GM19099 (cell line): Measurements from ENCODE around the gene C10orf90.

Experiments
- POLR2A ChIP-seq: IDR thresholded peaks from 3 replicates; pipeline ENCODE4 v1.6.1; 2011; ENCODE audit warnings: low read depth; ENCODE audit not compliant: insufficient read length; ENCODE audit errors: extremely low read depth

The C10orf90 gene

GRCh38 chr10:126685756-126686155, 15.3 kb upstream of the C10orf90 start:
- TF ChIP-seq POLR2A = no peak

GRCh38 chr10:126684171-126684745, 13.8 kb upstream of the C10orf90 start:
- no peak for TF ChIP-seq POLR2A

DNA sequence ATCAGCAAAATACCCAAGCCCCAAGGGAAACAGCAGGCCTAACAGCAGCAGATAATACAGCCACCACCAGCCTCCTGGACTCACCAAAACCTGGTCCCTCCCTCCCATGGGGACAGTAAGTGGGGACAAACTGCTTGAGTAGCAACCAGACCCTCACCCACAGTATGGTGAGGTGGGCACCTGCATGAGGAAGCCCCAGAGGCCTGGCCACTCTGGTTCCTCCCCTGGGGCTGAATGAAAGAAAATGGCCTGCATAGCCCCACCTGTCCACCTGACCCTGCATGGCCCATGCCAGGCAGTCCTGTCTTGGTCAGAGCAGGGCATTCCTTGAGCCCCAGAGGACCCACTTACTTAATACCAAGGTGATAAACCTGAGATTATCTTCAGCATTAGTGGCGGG, 13.0 kb upstream of the C10orf90 start:
- no peak for TF ChIP-seq POLR2A

DNA sequence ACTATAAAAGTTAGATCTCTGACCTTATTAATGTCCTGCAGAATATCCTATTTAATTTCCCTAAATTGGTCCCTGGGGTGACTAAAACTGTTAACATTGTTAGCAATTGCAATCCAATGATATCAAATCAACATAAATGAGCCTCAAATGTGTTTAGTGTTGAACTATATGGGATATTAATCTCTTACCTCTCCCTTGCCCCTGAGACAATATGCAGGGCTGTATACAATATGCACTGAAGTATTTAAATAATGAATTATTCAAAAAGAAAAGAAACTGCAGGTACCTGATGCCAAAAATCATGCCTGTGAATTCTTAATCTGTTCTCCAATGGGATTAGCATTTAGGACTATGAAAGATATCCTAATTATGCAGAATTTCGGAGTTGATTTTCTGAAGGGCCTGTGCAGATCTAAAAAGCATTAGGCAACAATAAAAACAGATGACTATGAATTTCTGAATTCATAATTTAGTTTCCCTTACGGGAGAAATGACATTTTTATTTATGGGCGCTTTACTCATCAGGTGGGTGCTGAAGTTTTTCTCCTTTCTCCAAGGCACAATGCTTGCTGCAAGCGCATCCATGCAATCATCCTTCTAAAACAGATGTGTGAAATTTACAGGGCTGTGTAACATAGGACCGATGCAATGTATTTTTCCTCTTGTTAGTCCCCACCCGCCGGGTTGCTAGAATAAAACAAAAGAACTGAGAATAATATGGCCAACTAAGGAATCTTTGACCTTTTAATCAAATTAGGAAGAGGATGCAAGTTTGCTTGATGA, 5.4 kb upstream of the C10orf90 start:
- TF ChIP-seq POLR2A = no peak

DNA sequence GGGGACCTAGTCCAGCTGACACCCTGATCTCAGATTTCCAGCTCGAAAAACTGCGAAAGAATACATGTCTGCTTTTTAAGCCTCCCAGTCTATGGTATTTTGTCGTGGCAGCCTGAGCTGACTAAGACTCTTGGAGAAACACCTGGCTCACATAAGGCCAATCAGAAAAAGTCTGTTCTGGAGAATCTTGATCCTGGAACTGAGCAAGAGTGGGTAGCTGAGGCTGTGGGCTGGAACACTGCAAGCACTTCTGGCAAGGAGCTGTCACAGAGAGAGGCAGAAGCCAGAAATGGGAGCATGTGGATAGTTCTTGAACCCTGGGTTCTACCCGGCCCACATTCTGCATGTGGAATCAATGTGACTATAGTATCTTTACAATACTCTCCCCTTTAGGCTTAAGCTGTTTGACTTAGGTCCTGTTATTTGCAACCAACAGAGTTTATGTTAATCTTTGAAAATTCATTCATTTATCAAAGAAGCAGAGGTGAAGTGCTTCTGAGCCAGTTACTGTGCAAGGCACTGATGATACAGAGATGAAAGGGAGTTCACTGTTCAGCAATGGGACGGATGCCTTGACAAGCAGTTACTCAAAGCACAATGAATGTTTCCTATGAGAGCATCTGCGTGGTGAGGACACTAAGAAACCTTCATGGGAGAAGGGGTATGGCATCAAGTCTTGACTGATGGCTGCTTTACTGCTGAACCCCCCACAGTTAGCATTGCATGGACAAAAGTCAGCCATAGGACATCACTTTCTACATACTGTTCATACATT, 4.4 kb upstream of the C10orf90 start:
- no peak for TF ChIP-seq POLR2A

GRCh38 chr10:126673565-126673964, 3.1 kb upstream of the C10orf90 start:
- no peak for TF ChIP-seq POLR2A

DNA sequence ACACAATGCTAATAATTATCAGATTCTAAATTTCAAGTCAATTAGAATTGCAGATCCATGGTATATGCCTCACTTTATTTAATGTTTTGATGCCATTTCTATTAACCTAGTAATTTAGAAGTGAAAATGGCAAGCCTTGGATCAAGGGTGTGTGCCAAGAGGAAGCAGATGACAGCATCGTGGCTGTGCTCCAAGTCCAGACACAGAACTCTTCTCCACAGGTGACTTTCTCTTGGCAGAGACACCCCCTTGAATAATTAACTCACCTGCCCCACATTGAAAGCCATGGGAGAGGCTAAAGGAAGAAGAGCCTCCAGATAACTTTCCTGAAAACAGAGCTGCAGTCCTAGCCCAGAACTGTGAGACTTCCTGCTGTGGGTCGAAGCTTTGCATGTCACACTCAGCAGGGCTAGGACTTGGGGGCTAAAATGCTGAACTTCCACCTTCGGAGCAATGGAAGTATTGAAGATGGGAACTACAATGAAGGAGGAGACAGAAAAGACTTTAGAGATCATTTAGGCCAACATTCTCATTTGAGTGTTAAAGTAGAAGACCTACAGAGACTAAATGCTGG, 996 bp upstream of the C10orf90 start:
- no peak for TF ChIP-seq POLR2A

DNA sequence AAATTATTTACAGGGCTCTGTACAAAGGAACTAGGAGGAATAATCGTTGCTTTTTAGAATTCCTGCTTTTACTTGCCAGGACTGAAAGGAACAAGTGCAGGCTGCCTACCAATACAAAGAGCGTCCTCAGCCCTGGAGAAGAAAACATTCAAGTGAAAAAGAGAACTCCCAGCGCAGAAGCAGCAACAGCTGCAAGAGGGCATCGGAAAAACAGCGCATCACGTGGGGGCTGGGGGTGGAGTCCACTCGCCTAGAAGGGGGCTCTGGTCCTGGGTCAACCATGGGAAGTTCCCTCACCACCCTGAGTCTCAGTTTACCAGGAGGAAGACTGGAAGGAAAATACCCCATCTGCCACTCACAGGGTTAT, 385 bp upstream of the C10orf90 start:
- TF ChIP-seq POLR2A = no peak

DNA sequence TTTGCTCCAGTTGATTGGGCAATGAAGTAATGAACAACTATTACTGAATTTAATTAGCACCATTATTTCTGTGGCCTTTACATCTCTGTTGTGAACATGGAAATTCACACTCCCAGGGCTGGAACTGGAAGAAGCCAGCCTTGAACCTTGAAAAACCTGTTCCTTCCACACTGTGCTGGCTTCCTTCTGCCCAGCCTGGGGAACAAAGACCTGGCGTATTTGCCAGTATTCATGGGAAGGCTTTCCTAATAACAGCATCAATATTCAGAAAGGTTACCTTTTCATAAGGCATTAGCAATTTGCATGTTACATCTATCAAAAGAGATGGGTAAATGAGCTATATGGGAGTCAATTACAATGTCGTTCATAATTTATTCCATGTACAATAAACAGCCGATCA, 1.3 kb downstream of the C10orf90 start:
- TF ChIP-seq POLR2A = no peak

GRCh38 chr10:126668505-126668904, 2.0 kb downstream of the C10orf90 start:
- TF ChIP-seq POLR2A = no peak

GRCh38 chr10:126667568-126667967, 2.9 kb downstream of the C10orf90 start:
- no peak for TF ChIP-seq POLR2A

GRCh38 chr10:126665207-126665606, 5.3 kb downstream of the C10orf90 start:
- TF ChIP-seq POLR2A = no peak

DNA sequence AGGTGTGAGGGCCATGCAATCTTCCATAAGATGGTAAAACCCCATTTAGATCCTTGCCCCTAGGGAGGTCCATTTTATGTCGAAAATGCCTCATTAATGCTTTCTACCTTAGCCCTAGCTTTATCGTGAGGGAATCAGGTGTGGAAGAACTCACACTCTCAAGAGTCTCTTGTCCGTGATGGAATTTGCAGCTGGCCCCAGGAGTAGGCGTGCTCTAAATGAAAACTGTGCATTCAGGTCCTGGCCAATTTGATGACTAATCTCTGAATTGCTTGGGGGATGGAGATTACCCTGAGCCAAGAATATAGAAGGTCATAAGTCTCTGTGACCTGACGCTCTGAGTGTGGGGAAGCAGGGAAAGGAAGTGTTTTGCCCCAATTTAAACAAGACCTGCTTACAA, 6.6 kb downstream of the C10orf90 start:
- TF ChIP-seq POLR2A = no peak

- no peak for TF ChIP-seq POLR2A
These were observed 7.2 kb downstream of the C10orf90 start for GRCh38 chr10:126663328-126663727.

GRCh38 chr10:126661841-126662515, 8.5 kb downstream of the C10orf90 start:
- no peak for TF ChIP-seq POLR2A
